Cardiac muscle cell (in vitro differentiated cells and primary cell): ENCODE measurements around the gene FBXL17. TPM values are rescaled to one million over a fixed set of nuclear protein-coding genes. Genes with fewer than 3 reads are reported as not detected.

ENCODE experiments used
- DNase-seq, 2 donors: peaks; one replicate each; pipeline versions ENCODE4 v3.0.0 to v3.0.0-alpha.2; 2010 to 2017; ENCODE audit warnings: low read depth in 1 of 2, low spot score in 1 of 2
- H3K27ac ChIP-seq: fragments of 200-600 bp; sonication (generic); 2 replicates; pipeline ENCODE4 v1.5.1; 2016
- H3K27me3 ChIP-seq: fragments of 200-600 bp; sonication (generic); 2 replicates; pipeline ENCODE4 v1.6.0; 2016; ENCODE audit warnings: control low read depth
- H3K36me3 ChIP-seq: fragments of 200-600 bp; sonication (generic); 2 replicates; pipeline ENCODE4 v1.5.1; 2016; ENCODE audit warnings: control low read depth
- H3K4me1 ChIP-seq: fragments of 200-600 bp; sonication (generic); 2 replicates; pipeline ENCODE4 v1.8.1; 2017; ENCODE audit warnings: low read depth, mild to moderate bottlenecking, mixed run types
- H3K4me3 ChIP-seq: fragments of 200-600 bp; sonication (generic); 2 replicates; pipeline ENCODE4 v1.5.1; 2016; ENCODE audit warnings: mild to moderate bottlenecking
- H3K9me3 ChIP-seq: fragments of 200-600 bp; sonication (generic); 2 replicates; pipeline ENCODE4 v1.5.1; 2017; ENCODE audit warnings: low read depth, mild to moderate bottlenecking, control low read depth
- polyA plus RNA-seq: library from polyadenylated mRNA; unstranded; fragments of >200 nt; fragmentation: Nextera tagmentation; extraction: Ambion mirVana; gene quantifications from 2 replicates; pipeline ENCODE4 v1.2.1, GENCODE V29; 2016
- total RNA-seq: library from RNA; depleted of rRNA; stranded (reverse); fragments of >200 nt; gene quantifications from 2 replicates; pipeline ENCODE4 v1.2.3, GENCODE V29; 2016
- TF ChIP-seq, protein P1 (sequence below): IDR thresholded peaks from 2 replicates; pipeline ENCODE4 v1.5.1; 2012; ENCODE audit warnings: low read depth, mild to moderate bottlenecking, low read length

FBXL17 gene
- total and polyA plus RNA-seq, 2 experiments from 2014 or later = 18.3 to 22.9 TPM

DNA sequence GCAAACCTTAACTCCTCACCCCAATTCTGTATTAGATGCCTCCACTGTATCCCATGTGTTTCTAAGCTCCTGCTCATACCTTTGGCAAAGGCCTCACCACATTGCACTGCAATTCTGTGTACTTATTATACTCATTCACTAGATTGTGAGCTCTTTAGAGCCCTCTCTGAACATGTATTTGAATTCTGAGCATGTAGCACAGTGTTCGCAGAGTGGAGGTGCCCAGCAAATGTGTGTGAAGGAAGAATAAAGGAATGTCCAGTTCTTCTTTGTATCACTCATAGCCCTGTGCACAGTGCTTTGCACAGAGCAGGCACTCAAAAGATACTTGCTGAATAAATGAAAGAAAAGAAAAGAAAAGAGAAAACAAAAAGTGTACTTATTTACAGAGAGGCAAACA, 410.1 kb downstream of the FBXL17 start:
- Histone ChIP-seq H3K27me3 (no peaks in the 10 kb centered on the region), H3K27ac (no peak overlapping the region), H3K4me3 (no peak overlapping the region), H3K4me1 (peaks cover 14% of the 10 kb centered on the region), H3K9me3 (no peaks in the 10 kb centered on the region), H3K36me3 (no peaks in the 10 kb centered on the region)
- DNase-seq = no peak
- TF ChIP-seq, protein P1, sequence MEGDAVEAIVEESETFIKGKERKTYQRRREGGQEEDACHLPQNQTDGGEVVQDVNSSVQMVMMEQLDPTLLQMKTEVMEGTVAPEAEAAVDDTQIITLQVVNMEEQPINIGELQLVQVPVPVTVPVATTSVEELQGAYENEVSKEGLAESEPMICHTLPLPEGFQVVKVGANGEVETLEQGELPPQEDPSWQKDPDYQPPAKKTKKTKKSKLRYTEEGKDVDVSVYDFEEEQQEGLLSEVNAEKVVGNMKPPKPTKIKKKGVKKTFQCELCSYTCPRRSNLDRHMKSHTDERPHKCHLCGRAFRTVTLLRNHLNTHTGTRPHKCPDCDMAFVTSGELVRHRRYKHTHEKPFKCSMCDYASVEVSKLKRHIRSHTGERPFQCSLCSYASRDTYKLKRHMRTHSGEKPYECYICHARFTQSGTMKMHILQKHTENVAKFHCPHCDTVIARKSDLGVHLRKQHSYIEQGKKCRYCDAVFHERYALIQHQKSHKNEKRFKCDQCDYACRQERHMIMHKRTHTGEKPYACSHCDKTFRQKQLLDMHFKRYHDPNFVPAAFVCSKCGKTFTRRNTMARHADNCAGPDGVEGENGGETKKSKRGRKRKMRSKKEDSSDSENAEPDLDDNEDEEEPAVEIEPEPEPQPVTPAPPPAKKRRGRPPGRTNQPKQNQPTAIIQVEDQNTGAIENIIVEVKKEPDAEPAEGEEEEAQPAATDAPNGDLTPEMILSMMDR = no peak

DNA sequence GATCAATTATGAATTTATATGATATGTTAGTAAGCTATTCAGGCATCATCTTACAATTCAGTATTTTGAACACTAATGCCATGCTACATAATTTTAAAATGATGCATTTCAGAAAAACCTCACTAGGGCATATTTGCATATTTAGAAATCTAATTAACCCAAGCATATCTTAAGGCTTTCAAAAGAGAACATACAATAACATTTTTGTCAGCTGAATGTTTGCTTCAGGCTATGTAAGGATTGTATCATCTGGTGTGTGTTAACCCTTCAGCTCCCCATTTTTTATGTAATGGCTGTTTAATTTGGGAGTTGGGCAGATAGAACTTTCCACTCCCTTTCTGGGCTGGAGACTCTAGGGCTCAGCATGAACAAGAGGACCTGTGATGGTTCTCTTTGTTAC, 412.1 kb downstream of the FBXL17 start:
- H3K27me3 ChIP-seq = no peaks in the 10 kb centered on the region
- no peak overlapping the region for H3K27ac ChIP-seq
- H3K4me1 ChIP-seq = peaks cover 14% of the 10 kb centered on the region
- no peak overlapping the region for H3K4me3 ChIP-seq
- TF ChIP-seq, protein P1 = no peak
- DNase-seq = no peak
- no peaks in the 10 kb centered on the region for H3K36me3 ChIP-seq
- H3K9me3 ChIP-seq = no peaks in the 10 kb centered on the region

DNA sequence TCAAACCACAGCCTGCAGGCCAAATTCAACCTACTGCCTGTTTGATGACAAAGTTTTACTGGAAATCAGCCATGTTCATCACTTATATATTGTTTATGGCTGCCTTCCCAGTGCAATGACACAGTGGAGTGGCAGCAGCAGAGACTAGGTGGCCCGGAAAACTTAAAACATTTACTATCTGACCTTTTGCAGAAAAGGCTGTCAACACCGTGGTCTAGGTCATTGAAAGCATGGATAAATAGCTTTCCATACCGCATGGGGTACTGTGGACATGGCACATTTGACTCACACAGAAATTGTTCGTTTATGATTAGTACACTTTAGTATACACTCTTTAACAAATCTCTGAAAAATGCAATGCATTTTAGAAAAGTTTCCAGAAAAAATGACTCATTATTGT, 412.9 kb downstream of the FBXL17 start:
- no peaks in the 10 kb centered on the region for H3K36me3 ChIP-seq
- H3K27me3 ChIP-seq = no peaks in the 10 kb centered on the region
- H3K9me3 ChIP-seq = no peaks in the 10 kb centered on the region
- DNase-seq = peak; percentile 29 to 45
- H3K27ac ChIP-seq = no peak overlapping the region
- peaks cover 14% of the 10 kb centered on the region for H3K4me1 ChIP-seq
- TF ChIP-seq, protein P1 = no peak
- no peak overlapping the region for H3K4me3 ChIP-seq

GRCh38 chr5:107968406-107968843, 413.5 kb downstream of the FBXL17 start:
- Histone ChIP-seq H3K4me3 (no peak overlapping the region), H3K36me3 (no peaks in the 10 kb centered on the region), H3K9me3 (no peaks in the 10 kb centered on the region), H3K4me1 (peaks cover 14% of the 10 kb centered on the region), H3K27ac (no peak overlapping the region), H3K27me3 (no peaks in the 10 kb centered on the region)
- TF ChIP-seq, protein P1 = no peak
- DNase-seq = no peak

DNA sequence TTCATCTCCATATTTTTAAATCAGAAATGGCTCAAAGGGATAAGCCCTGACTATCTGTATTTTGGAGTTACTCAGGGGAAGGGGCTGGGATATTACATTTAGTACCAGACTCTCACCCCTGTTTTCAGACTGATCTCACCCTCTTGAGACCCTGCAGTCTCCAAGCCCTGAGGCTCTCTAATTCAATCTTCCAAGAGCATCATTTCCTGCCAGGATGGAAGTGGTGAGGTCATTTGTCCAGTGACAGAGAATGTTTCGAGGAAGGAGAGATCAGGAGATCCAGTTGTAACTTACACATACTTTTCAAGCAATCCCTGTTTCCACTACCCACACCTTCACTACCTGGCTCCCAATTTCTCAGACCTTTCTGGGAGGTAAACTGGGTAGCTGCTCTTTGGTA, 415.7 kb downstream of the FBXL17 start:
- DNase-seq = no peak
- H3K27me3 ChIP-seq = no peaks in the 10 kb centered on the region
- no peaks in the 10 kb centered on the region for H3K36me3 ChIP-seq
- no peaks in the 10 kb centered on the region for H3K9me3 ChIP-seq
- TF ChIP-seq, protein P1 = no peak
- H3K27ac ChIP-seq = no peak overlapping the region
- H3K4me3 ChIP-seq = no peak overlapping the region
- H3K4me1 ChIP-seq = peaks cover 14% of the 10 kb centered on the region

GRCh38 chr5:107964722-107965121, 417.2 kb downstream of the FBXL17 start:
- DNase-seq = no peak
- Histone ChIP-seq H3K27me3 (no peaks in the 10 kb centered on the region), H3K9me3 (no peaks in the 10 kb centered on the region), H3K4me1 (peaks cover 14% of the 10 kb centered on the region), H3K27ac (no peak overlapping the region), H3K4me3 (no peak overlapping the region), H3K36me3 (no peaks in the 10 kb centered on the region)
- TF ChIP-seq, protein P1 = no peak
